SU-DHL-6 (cell line): ENCODE data around the gene ZNF273.
"Not testable (repeated sequence)": the region's sequence is repeated elsewhere in the genome, so short reads cannot be mapped to it uniquely, and the experiment has no call there.

ENCODE experiments used
- H2AFZ ChIP-seq: fragments of 200-600 bp; sonication (generic); 2 replicates; pipeline ENCODE4 v1.6.1; 2014; ENCODE audit warnings: low read depth, mild to moderate bottlenecking, moderate library complexity, mixed read lengths, antibody characterized with exemption, low read length; ENCODE audit not compliant: severe bottlenecking
- H3F3A ChIP-seq: fragments of 200-600 bp; shearing (Covaris generic); 2 replicates; pipeline ENCODE4 v1.6.0; 2016; ENCODE audit warnings: antibody characterized with exemption, mild to moderate bottlenecking; ENCODE audit not compliant: insufficient read depth
- H3K27ac ChIP-seq: fragments of 200-600 bp; sonication (generic); 2 replicates; pipeline ENCODE4 v1.5.1; 2016; ENCODE audit warnings: low read depth, mild to moderate bottlenecking, low read length, moderate library complexity, mixed read lengths
- H3K27me3 ChIP-seq: fragments of 200-600 bp; sonication (generic), shearing (Covaris generic); 2 replicates; pipeline ENCODE4 v1.6.0; 2014; ENCODE audit warnings: mild to moderate bottlenecking, low read length
- H3K36me3 ChIP-seq: fragments of 200-600 bp; sonication (generic); 2 replicates; pipeline ENCODE4 v1.6.1; 2014; ENCODE audit warnings: mild to moderate bottlenecking, low read length, mixed read lengths
- H3K4me2 ChIP-seq: fragments of 300-600, 200-600 bp; shearing (Covaris generic), sonication (generic); 2 replicates; pipeline ENCODE4 v1.6.0; 2014; ENCODE audit warnings: low read length, low read depth, mild to moderate bottlenecking; ENCODE audit not compliant: poor library complexity, severe bottlenecking
- H3K4me3 ChIP-seq: fragments of 200-600 bp; sonication (generic); 2 replicates; pipeline ENCODE4 v1.5.1; 2014; ENCODE audit warnings: antibody characterized with exemption, low read length, mild to moderate bottlenecking, mixed read lengths; ENCODE audit not compliant: insufficient read depth, poor library complexity, severe bottlenecking
- H3K79me2 ChIP-seq: fragments of 200-600 bp; sonication (generic); 2 replicates; pipeline ENCODE4 v1.6.1; 2014; ENCODE audit warnings: mild to moderate bottlenecking, low read length, moderate library complexity; ENCODE audit not compliant: insufficient read depth
- H3K9ac ChIP-seq: fragments of 200-600 bp; sonication (generic); 2 replicates; pipeline ENCODE4 v1.7.0; 2014; ENCODE audit warnings: mild to moderate bottlenecking, low read length
- H3K9me2 ChIP-seq: fragments of 200-600 bp; sonication (generic); replicated peaks from 2 replicates; pipeline ENCODE4 v1.6.1; 2014; ENCODE audit warnings: low read length; ENCODE audit not compliant: insufficient read depth
- H3K9me3 ChIP-seq: fragments of 200-600 bp; sonication (generic); 2 replicates; pipeline ENCODE4 v1.6.1; 2014; ENCODE audit warnings: low read length, mixed read lengths; ENCODE audit not compliant: insufficient read depth
- H4K20me1 ChIP-seq: fragments of 200-600 bp; sonication (generic); 2 replicates; pipeline ENCODE4 v1.6.1; 2014; ENCODE audit warnings: low read depth, mild to moderate bottlenecking, antibody characterized with exemption, low read length, moderate library complexity, mixed read lengths
- EZH2phosphoT487 ChIP-seq: fragments of 200-600 bp; sonication (generic), shearing (Covaris generic); conservative IDR thresholded peaks from 2 replicates; pipeline ENCODE4 v1.6.1; 2018; ENCODE audit warnings: mild to moderate bottlenecking, antibody characterized with exemption, low read length, moderate library complexity, mixed read lengths
- TF ChIP-seq, protein P1 (sequence below): fragments of 200-600 bp; sonication (generic); IDR thresholded peaks from one replicate; pipeline ENCODE4 v1.5.1; 2017; ENCODE audit warnings: antibody characterized with exemption, mild to moderate bottlenecking, low read length, moderate library complexity; ENCODE audit not compliant: insufficient read depth, poor library complexity, severe bottlenecking

ZNF273 gene

DNA sequence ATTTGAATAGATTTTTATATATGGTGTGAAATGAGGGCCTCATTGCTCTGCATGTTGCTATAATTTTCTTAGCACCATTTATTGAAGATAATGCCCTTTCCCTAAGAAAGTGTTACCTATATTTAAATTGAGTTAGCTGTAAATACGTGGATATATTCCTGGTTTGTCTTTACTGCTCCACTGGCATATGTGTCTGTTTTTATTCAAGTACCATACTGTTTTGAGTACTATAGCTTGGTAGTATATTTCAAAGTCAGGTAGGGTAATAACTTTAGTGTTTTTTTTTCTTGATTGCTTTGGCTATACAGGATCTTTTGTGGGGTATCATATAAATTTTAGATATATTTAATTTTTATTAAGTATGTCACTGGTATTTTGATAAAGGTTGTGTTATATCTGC, 31.4 kb downstream of the ZNF273 start:
- no peaks in the 10 kb centered on the region for H3K9me2 ChIP-seq
- H3K79me2 ChIP-seq = no peaks in the 10 kb centered on the region
- H3F3A ChIP-seq = peaks cover 4% of the 10 kb centered on the region; the same call in 1 of the 2 replicates
- no peak for TF ChIP-seq EZH2phosphoT487
- TF ChIP-seq, protein P1, sequence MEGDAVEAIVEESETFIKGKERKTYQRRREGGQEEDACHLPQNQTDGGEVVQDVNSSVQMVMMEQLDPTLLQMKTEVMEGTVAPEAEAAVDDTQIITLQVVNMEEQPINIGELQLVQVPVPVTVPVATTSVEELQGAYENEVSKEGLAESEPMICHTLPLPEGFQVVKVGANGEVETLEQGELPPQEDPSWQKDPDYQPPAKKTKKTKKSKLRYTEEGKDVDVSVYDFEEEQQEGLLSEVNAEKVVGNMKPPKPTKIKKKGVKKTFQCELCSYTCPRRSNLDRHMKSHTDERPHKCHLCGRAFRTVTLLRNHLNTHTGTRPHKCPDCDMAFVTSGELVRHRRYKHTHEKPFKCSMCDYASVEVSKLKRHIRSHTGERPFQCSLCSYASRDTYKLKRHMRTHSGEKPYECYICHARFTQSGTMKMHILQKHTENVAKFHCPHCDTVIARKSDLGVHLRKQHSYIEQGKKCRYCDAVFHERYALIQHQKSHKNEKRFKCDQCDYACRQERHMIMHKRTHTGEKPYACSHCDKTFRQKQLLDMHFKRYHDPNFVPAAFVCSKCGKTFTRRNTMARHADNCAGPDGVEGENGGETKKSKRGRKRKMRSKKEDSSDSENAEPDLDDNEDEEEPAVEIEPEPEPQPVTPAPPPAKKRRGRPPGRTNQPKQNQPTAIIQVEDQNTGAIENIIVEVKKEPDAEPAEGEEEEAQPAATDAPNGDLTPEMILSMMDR = no peak
- no peak overlapping the region for H3K27ac ChIP-seq
- H3K9ac ChIP-seq = no peak overlapping the region
- H3K4me2 ChIP-seq = no peak overlapping the region
- H3K27me3 ChIP-seq = no peaks in the 10 kb centered on the region
- no peak overlapping the region for H3K4me3 ChIP-seq
- H3K36me3 ChIP-seq = peaks cover 34% of the 10 kb centered on the region
- H4K20me1 ChIP-seq = no peaks in the 10 kb centered on the region
- peaks cover 13% of the 10 kb centered on the region; the same call in 1 of the 2 replicates for H3K9me3 ChIP-seq
- no peak overlapping the region for H2AFZ ChIP-seq

DNA sequence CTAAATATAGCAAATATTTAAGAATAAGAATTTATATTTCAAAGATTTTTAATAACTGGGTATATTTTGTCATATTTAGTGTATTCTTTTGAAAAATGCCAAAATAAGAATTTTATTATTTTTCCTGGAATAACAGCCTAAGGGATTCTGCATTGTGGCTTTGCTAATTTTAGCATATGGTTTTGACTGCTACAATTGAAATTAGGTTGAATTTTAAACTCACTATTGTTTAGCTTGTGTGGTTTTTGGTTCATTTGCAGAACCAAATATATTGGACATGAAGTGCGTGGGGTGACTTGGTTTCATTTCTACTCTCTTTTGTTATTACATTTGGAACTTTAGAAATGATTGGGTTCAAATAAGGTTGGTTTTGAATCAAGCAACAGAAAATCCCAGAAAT, 35.5 kb downstream of the ZNF273 start:
- TF ChIP-seq EZH2phosphoT487 = no peak
- TF ChIP-seq, protein P1 = no peak
- Histone ChIP-seq H3F3A (peaks cover under 1% of the 10 kb centered on the region), H3K27ac (no peak overlapping the region), H2AFZ (no peak overlapping the region), H3K79me2 (no peaks in the 10 kb centered on the region), H3K9me2 (no peaks in the 10 kb centered on the region), H3K4me3 (no peak overlapping the region), H3K36me3 (peaks cover 8% of the 10 kb centered on the region; the same call in 1 of the 2 replicates), H4K20me1 (no peaks in the 10 kb centered on the region), H3K9ac (no peak overlapping the region), H3K4me2 (no peak overlapping the region), H3K9me3 (0 out of 2 replicates have a peak, but pooled peaks cover 5% of the 10 kb centered on the region), H3K27me3 (no peaks in the 10 kb centered on the region)

DNA sequence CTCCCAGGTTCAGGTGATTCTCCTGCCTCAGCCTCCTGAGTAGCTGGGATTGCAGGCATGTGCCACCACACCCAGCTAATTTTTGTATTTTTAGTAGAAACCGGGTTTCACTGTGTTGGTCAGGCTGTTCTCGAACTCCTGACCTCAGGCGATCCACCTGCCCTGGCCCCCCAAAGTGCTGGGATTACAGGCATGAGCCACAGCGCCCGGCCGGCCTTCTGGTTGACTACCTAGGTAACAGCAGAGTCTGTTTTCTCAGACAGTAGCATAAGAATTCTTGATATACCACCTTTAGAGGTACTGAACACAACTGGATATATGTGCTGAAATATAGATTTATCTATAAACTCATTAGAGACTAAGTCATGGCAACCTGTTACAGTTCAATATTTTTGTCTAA, 36.9 kb downstream of the ZNF273 start:
- H4K20me1 ChIP-seq, H2AFZ ChIP-seq, H3K27me3 ChIP-seq, H3K4me2 ChIP-seq, H3K79me2 ChIP-seq, H3K9me2 ChIP-seq, H3K36me3 ChIP-seq, H3F3A ChIP-seq, H3K9me3 ChIP-seq, H3K9ac ChIP-seq, H3K4me3 ChIP-seq, H3K27ac ChIP-seq: not testable (repeated sequence)

DNA sequence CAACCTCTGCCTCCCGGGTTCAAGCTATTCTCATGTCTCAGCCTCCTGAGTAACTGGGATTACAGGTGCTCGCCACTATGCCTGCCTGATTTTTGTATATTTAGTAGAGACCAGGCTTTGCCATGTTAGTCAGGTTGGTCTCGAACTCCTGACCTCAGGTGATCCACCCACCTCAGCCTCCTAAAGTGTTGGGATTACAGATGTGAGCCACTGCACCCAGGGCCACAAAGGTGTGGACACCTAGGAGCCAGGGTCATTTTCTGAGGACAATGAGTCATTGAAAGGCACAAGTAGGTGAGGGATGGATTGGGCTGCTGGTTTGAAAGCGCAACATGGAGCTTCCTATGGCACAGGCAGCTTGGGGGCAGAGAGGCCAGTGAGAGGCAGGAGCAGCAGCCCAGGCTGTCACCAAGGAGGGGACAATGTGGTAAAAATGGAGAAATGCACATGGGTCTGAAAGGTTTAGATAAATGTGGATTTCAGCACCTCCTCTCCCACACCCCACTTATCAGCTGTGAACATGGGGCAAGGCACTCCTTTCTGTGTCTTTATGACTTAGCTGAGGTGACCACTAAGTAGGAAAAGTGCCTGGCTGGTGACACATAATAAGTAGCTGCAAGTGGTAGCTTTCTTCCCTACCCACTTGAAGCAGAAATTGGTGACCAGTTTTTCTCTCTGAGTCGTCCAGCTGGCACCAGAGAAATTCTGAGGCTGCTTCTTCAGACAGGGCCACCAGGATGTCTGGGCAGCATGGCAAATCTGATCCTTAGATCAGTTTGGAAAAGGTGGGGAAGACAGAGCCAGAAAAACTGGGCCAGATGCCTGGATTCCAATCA, 41.8 kb downstream of the ZNF273 start:
- not testable (repeated sequence) for H3K4me2 ChIP-seq, H3K9ac ChIP-seq, H2AFZ ChIP-seq, H3K4me3 ChIP-seq, H3F3A ChIP-seq, H3K36me3 ChIP-seq, H4K20me1 ChIP-seq, H3K9me2 ChIP-seq, H3K27ac ChIP-seq, H3K9me3 ChIP-seq, H3K79me2 ChIP-seq, H3K27me3 ChIP-seq
